WTC11 (cell line): ENCODE data around the gene C2orf76. TPM values are rescaled to one million over a fixed set of nuclear protein-coding genes. Genes with fewer than 3 reads are reported as not detected.

Experiments used
- EMX1 ChIP-seq: fragments of 250-450 bp; sonication (Bioruptor Pico); IDR thresholded peaks from 2 replicates; pipeline ENCODE4 v1.8.0; 2021; ENCODE audit warnings: mild to moderate bottlenecking
- ESRRA ChIP-seq: sonication (generic); formaldehyde crosslinking; IDR thresholded peaks from 2 replicates; pipeline ENCODE4 v1.8.1; 2022; ENCODE audit warnings: mild to moderate bottlenecking, missing genetic modification reagents, borderline replicate concordance
- FOXK1 ChIP-seq: sonication (generic); formaldehyde crosslinking; IDR thresholded peaks from 2 replicates; pipeline ENCODE4 v1.8.0; 2022; ENCODE audit warnings: mild to moderate bottlenecking, moderate library complexity, missing genetic modification reagents
- FOXP1 ChIP-seq: sonication (generic); formaldehyde crosslinking; IDR thresholded peaks from 2 replicates; pipeline ENCODE4 v1.8.0; 2022; ENCODE audit warnings: missing genetic modification reagents, mild to moderate bottlenecking, moderate library complexity, borderline replicate concordance
- GABPB1 ChIP-seq: sonication (generic); formaldehyde crosslinking; IDR thresholded peaks from 2 replicates; pipeline ENCODE4 v1.8.1; 2023; ENCODE audit warnings: mild to moderate bottlenecking, missing genetic modification reagents
- JUN ChIP-seq: sonication (generic); formaldehyde crosslinking; IDR thresholded peaks from 2 replicates; pipeline ENCODE4 v1.8.0; 2023; ENCODE audit warnings: mild to moderate bottlenecking, missing genetic modification reagents
- NR3C1 ChIP-seq: sonication (generic); formaldehyde crosslinking; conservative IDR thresholded peaks from 2 replicates; pipeline ENCODE4 v1.8.1; 2023; ENCODE audit warnings: low read depth, mild to moderate bottlenecking, missing genetic modification reagents
- RORB ChIP-seq: fragments of 250-450 bp; sonication (Bioruptor Pico); IDR thresholded peaks from 2 replicates; pipeline ENCODE4 v1.9.0; 2021; ENCODE audit warnings: mild to moderate bottlenecking
- SMAD4 ChIP-seq: sonication (generic); formaldehyde crosslinking; IDR thresholded peaks from 2 replicates; pipeline ENCODE4 v1.8.0; 2022; ENCODE audit warnings: mild to moderate bottlenecking, missing genetic modification reagents
- ZNF121 ChIP-seq: sonication (generic); formaldehyde crosslinking; IDR thresholded peaks from 2 replicates; pipeline ENCODE4 v1.8.0; 2023; ENCODE audit warnings: missing genetic modification reagents
- ZNF138 ChIP-seq: sonication (generic); formaldehyde crosslinking; conservative IDR thresholded peaks from 2 replicates; pipeline ENCODE4 v1.8.1; 2022; ENCODE audit warnings: mild to moderate bottlenecking, moderate library complexity, missing genetic modification reagents
- ZNF317 ChIP-seq: sonication (generic); formaldehyde crosslinking; IDR thresholded peaks from 2 replicates; pipeline ENCODE4 v1.8.1; 2023; ENCODE audit warnings: low read depth, mild to moderate bottlenecking, moderate library complexity, missing genetic modification reagents, borderline replicate concordance
- ZNF416 ChIP-seq: fragments of 250-450 bp; sonication (Bioruptor Pico); IDR thresholded peaks from 2 replicates; pipeline ENCODE4 v1.9.0; 2021; ENCODE audit warnings: mild to moderate bottlenecking, inconsistent platforms
- ZNF671 ChIP-seq: fragments of 250-450 bp; sonication (Bioruptor Pico); IDR thresholded peaks from 2 replicates; pipeline ENCODE4 v1.8.0; 2021; ENCODE audit warnings: mild to moderate bottlenecking
- total RNA-seq: library from RNA; stranded (reverse); gene quantifications from 3 replicates; pipeline ENCODE4 v1.2.3, GENCODE V29; 2021
- TF ChIP-seq, protein P1 (sequence below): sonication (generic); formaldehyde crosslinking; IDR thresholded peaks from 2 replicates; pipeline ENCODE4 v1.8.1; 2022; ENCODE audit warnings: mild to moderate bottlenecking, missing genetic modification reagents, moderate library complexity, borderline replicate concordance
- TF ChIP-seq, protein P2 (sequence below): sonication (generic); formaldehyde crosslinking; IDR thresholded peaks from 2 replicates; pipeline ENCODE4 v1.8.1; 2023; ENCODE audit warnings: mild to moderate bottlenecking, missing genetic modification reagents
- TF ChIP-seq, protein P3 (sequence below): sonication (generic); formaldehyde crosslinking; IDR thresholded peaks from 2 replicates; pipeline ENCODE4 v1.8.1; 2023; ENCODE audit warnings: mild to moderate bottlenecking, missing genetic modification reagents, moderate library complexity
- TF ChIP-seq, protein P4 (sequence below): sonication (generic); formaldehyde crosslinking; IDR thresholded peaks from 2 replicates; pipeline ENCODE4 v1.8.0; 2023; ENCODE audit warnings: missing genetic modification reagents
- TF ChIP-seq, protein P5 (sequence below): sonication (generic); formaldehyde crosslinking; IDR thresholded peaks from 2 replicates; pipeline ENCODE4 v1.8.1; 2022; ENCODE audit warnings: missing genetic modification reagents, borderline replicate concordance
- TF ChIP-seq, protein P6 (sequence below): fragments of 250-450 bp; sonication (Bioruptor Pico); IDR thresholded peaks from 2 replicates; pipeline ENCODE4 v1.9.0; 2021; ENCODE audit warnings: moderate library complexity, mild to moderate bottlenecking, inconsistent platforms, borderline replicate concordance
- TF ChIP-seq, protein P7 (sequence below): sonication (generic); formaldehyde crosslinking; IDR thresholded peaks from 2 replicates; pipeline ENCODE4 v1.8.1; 2022; ENCODE audit warnings: low read depth, mild to moderate bottlenecking, moderate library complexity, missing genetic modification reagents, borderline replicate concordance
- TF ChIP-seq, protein P8 (sequence below): fragments of 250-450 bp; sonication (Bioruptor Pico); IDR thresholded peaks from 2 replicates; pipeline ENCODE4 v1.9.0; 2021; ENCODE audit warnings: mild to moderate bottlenecking
- TF ChIP-seq, protein P9 (sequence below): sonication (generic); formaldehyde crosslinking; IDR thresholded peaks from 2 replicates; pipeline ENCODE4 v1.8.0; 2022; ENCODE audit warnings: missing genetic modification reagents
- TF ChIP-seq, protein P10 (sequence below): fragments of 250-450 bp; sonication (Bioruptor Pico); IDR thresholded peaks from 2 replicates; pipeline ENCODE4 v1.8.0; 2021; ENCODE audit warnings: mild to moderate bottlenecking

C2orf76 gene
- total RNA-seq, 1 experiment from 2014 or later = 4.4 TPM

DNA sequence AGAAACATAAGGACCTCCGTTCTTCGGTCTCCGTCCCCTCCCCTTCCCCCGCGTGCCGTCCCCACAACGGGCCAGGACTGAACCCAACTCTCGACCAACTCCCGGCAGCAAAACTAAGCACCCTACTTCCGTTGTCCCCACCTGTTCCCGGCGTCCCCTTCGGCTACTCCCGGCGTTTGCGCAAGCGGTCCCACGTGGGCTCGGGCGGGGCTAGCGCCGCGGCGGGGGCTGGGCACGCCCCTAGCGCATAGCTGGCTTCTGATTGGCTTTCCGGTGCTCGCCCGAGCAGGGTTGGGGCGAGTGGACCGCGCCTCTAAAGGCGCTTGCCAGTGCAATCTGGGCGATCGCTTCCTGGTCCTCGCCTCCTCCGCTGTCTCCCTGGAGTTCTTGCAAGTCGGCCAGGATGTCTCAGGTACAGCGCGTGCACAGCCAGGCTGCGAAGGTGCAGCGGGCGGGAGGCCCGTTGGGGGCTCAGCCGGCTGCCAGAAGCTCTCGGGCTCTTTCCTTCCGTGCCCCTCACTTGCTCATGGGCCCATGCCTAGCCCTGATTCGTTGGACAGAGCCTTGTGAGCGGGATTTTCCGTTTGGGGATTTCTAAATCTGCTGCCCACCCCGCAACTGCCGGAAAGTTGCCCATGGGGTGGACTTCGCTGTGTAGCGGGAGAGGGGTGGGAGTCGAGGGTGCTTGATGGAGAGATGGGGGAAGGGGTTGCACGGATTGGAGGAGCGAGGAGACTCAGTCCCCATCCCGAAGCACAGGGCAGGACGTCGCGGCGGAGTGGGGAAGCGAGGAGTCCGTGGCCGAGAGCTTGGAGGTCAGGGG is at the start of gene C2orf76, which contains the start of gene DBI (continued):
- TF ChIP-seq, protein P1, sequence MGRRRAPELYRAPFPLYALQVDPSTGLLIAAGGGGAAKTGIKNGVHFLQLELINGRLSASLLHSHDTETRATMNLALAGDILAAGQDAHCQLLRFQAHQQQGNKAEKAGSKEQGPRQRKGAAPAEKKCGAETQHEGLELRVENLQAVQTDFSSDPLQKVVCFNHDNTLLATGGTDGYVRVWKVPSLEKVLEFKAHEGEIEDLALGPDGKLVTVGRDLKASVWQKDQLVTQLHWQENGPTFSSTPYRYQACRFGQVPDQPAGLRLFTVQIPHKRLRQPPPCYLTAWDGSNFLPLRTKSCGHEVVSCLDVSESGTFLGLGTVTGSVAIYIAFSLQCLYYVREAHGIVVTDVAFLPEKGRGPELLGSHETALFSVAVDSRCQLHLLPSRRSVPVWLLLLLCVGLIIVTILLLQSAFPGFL (CRISPR knock-in tag) = no peak
- TF ChIP-seq EMX1 (CRISPR knock-in tag) (no peak), ZNF671 (CRISPR knock-in tag) (no peak), ZNF138 (CRISPR knock-in tag) (no peak), JUN (CRISPR knock-in tag) (no peak; the same call in 1 of the 2 replicates), ESRRA (CRISPR knock-in tag) (no peak), ZNF416 (CRISPR knock-in tag) (no peak), ZNF317 (CRISPR knock-in tag) (no peak), FOXK1 (peak; percentile 92), ZNF121 (CRISPR knock-in tag) (no peak), SMAD4 (no peak), RORB (CRISPR knock-in tag) (no peak), GABPB1 (peak; percentile 89), FOXP1 (CRISPR knock-in tag) (peak; percentile 64; the same call in 1 of the 2 replicates), NR3C1 (CRISPR knock-in tag) (no peak; the same call in 1 of the 2 replicates)
- TF ChIP-seq, protein P2, sequence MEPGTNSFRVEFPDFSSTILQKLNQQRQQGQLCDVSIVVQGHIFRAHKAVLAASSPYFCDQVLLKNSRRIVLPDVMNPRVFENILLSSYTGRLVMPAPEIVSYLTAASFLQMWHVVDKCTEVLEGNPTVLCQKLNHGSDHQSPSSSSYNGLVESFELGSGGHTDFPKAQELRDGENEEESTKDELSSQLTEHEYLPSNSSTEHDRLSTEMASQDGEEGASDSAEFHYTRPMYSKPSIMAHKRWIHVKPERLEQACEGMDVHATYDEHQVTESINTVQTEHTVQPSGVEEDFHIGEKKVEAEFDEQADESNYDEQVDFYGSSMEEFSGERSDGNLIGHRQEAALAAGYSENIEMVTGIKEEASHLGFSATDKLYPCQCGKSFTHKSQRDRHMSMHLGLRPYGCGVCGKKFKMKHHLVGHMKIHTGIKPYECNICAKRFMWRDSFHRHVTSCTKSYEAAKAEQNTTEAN = peak; percentile 23; the same call in 1 of the 2 replicates
- TF ChIP-seq, protein P3, sequence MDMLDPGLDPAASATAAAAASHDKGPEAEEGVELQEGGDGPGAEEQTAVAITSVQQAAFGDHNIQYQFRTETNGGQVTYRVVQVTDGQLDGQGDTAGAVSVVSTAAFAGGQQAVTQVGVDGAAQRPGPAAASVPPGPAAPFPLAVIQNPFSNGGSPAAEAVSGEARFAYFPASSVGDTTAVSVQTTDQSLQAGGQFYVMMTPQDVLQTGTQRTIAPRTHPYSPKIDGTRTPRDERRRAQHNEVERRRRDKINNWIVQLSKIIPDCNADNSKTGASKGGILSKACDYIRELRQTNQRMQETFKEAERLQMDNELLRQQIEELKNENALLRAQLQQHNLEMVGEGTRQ (CRISPR knock-in tag) = peak; percentile 92
- TF ChIP-seq, protein P4, sequence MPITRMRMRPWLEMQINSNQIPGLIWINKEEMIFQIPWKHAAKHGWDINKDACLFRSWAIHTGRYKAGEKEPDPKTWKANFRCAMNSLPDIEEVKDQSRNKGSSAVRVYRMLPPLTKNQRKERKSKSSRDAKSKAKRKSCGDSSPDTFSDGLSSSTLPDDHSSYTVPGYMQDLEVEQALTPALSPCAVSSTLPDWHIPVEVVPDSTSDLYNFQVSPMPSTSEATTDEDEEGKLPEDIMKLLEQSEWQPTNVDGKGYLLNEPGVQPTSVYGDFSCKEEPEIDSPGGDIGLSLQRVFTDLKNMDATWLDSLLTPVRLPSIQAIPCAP (CRISPR knock-in tag) = 0 out of 2 replicates have a peak, but pooled peaks have one; percentile 29
- TF ChIP-seq, protein P5, sequence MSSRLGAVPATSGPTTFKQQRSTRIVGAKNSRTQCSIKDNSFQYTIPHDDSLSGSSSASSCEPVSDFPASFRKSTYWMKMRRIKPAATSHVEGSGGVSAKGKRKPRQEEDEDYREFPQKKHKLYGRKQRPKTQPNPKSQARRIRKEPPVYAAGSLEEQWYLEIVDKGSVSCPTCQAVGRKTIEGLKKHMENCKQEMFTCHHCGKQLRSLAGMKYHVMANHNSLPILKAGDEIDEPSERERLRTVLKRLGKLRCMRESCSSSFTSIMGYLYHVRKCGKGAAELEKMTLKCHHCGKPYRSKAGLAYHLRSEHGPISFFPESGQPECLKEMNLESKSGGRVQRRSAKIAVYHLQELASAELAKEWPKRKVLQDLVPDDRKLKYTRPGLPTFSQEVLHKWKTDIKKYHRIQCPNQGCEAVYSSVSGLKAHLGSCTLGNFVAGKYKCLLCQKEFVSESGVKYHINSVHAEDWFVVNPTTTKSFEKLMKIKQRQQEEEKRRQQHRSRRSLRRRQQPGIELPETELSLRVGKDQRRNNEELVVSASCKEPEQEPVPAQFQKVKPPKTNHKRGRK = no peak
- TF ChIP-seq, protein P6, sequence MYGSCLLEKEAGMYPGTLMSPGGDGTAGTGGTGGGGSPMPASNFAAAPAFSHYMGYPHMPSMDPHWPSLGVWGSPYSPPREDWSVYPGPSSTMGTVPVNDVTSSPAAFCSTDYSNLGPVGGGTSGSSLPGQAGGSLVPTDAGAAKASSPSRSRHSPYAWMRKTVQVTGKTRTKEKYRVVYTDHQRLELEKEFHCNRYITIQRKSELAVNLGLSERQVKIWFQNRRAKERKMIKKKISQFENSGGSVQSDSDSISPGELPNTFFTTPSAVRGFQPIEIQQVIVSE (CRISPR knock-in tag) = no peak
- TF ChIP-seq, protein P7, sequence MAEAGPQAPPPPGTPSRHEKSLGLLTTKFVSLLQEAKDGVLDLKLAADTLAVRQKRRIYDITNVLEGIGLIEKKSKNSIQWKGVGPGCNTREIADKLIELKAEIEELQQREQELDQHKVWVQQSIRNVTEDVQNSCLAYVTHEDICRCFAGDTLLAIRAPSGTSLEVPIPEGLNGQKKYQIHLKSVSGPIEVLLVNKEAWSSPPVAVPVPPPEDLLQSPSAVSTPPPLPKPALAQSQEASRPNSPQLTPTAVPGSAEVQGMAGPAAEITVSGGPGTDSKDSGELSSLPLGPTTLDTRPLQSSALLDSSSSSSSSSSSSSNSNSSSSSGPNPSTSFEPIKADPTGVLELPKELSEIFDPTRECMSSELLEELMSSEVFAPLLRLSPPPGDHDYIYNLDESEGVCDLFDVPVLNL (CRISPR knock-in tag) = no peak
- TF ChIP-seq, protein P8, sequence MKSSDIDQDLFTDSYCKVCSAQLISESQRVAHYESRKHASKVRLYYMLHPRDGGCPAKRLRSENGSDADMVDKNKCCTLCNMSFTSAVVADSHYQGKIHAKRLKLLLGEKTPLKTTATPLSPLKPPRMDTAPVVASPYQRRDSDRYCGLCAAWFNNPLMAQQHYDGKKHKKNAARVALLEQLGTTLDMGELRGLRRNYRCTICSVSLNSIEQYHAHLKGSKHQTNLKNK (CRISPR knock-in tag) = no peak
- TF ChIP-seq, protein P9, sequence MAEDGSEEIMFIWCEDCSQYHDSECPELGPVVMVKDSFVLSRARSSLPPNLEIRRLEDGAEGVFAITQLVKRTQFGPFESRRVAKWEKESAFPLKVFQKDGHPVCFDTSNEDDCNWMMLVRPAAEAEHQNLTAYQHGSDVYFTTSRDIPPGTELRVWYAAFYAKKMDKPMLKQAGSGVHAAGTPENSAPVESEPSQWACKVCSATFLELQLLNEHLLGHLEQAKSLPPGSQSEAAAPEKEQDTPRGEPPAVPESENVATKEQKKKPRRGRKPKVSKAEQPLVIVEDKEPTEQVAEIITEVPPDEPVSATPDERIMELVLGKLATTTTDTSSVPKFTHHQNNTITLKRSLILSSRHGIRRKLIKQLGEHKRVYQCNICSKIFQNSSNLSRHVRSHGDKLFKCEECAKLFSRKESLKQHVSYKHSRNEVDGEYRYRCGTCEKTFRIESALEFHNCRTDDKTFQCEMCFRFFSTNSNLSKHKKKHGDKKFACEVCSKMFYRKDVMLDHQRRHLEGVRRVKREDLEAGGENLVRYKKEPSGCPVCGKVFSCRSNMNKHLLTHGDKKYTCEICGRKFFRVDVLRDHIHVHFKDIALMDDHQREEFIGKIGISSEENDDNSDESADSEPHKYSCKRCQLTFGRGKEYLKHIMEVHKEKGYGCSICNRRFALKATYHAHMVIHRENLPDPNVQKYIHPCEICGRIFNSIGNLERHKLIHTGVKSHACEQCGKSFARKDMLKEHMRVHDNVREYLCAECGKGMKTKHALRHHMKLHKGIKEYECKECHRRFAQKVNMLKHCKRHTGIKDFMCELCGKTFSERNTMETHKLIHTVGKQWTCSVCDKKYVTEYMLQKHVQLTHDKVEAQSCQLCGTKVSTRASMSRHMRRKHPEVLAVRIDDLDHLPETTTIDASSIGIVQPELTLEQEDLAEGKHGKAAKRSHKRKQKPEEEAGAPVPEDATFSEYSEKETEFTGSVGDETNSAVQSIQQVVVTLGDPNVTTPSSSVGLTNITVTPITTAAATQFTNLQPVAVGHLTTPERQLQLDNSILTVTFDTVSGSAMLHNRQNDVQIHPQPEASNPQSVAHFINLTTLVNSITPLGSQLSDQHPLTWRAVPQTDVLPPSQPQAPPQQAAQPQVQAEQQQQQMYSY (CRISPR knock-in tag) = no peak
- TF ChIP-seq, protein P10, sequence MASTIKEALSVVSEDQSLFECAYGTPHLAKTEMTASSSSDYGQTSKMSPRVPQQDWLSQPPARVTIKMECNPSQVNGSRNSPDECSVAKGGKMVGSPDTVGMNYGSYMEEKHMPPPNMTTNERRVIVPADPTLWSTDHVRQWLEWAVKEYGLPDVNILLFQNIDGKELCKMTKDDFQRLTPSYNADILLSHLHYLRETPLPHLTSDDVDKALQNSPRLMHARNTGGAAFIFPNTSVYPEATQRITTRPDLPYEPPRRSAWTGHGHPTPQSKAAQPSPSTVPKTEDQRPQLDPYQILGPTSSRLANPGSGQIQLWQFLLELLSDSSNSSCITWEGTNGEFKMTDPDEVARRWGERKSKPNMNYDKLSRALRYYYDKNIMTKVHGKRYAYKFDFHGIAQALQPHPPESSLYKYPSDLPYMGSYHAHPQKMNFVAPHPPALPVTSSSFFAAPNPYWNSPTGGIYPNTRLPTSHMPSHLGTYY (CRISPR knock-in tag) = no peak
